Suppressor macrophage treated with lipopolysaccharide for 4 hours (primary cell): Measurements from ENCODE around the gene MIF.
A peak's percentile ranks its signal among the peaks of the same experiment; 100 is the strongest.
"Not testable (repeated sequence)": the region's sequence is repeated elsewhere in the genome, so short reads cannot be mapped to it uniquely, and the experiment has no call there.

Experiments
- DNase-seq: peaks from one replicate; pipeline ENCODE4 v3.0.0-alpha.2; 2020

Gene MIF

GRCh38 chr22:23903328-23903971 lies 9.3 kb downstream of the MIF start:
- DNase-seq, result no peak

DNA sequence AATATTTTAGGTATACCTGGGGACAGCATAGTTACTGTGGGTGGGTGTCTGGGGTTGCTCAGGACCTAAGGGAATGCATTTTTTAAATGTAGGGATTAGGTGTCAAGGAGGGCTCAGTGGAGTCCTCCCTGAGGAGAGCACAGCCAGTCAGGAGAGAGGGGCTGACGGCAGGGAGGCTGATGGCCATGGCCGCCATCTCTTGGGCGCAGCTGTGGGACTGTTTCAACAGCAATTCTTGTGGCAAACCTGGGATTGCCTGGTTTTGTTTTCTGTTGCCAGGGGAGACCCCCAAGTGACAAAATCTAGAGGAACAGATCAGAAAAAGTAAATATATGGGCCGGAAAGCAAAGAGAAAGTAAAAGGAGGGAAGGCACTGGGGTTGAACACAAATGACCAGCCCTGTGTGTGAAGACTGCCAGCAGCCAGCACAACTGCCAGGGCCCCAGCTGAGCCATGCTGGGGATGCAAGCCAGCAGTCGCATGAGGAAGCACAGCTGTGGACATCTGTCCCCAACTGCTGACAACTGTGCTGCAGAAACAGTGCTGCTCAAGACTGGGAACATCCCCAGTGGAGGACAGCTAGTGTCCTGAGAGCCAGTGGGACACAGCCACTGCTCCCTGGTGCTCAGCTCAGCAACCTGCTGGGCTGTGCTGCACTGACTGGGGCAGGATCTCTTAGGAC lies 10.5 kb downstream of the MIF start:
- no peak for DNase-seq

- no peak for DNase-seq
Measured at GRCh38 chr22:23906641-23907040, 12.5 kb downstream of the MIF start.

DNA sequence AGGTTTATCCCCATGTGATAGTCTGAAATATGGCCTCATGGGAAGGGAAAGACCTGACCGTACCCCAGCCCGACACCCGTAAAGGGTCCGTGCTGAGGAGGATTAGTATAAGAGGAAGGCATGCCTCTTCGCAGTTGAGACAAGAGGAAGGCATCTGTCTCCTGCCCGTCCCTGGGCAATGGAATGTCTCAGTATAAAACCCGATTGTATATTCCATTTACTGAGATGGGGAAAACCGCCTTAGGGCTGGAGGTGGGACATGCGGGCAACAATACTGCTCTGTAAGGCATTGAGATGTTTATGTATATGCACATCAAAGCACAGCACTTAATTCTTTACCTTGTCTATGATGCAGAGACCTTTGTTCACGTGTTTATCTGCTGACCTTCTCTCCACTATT lies 13.2 kb downstream of the MIF start:
- not testable (repeated sequence) for DNase-seq

GRCh38 chr22:23908587-23909205 lies 14.5 kb downstream of the MIF start:
- no peak for DNase-seq

DNA sequence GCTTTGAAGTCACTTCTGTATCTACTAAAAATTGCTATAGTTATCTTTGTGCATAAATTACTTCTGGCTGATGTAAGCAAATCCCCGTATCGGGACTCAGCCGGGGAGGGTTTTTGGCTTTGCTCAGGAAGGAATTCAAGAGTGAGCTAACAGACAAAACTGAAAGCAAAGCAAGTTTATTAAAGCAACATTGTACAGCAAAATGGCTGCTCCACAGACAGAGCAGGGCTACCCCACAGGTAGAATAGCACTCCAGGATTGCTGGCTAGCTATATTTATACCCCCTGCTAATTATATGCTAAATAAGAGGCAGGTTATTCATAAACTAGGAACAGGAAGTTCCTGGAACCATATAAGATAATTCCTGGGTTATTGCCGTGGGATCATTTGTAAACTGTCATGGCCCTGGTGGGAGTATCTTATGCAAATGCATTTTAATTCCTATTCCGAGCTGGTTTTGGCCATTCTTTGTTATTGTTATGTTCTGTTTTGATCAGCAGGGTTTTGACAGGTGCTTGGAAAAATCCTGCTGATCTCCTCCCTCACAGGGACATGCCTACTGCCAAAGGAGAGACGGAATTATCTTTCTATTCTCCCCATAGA lies 15.2 kb downstream of the MIF start:
- no peak for DNase-seq

GRCh38 chr22:23910496-23911190 lies 16.5 kb downstream of the MIF start:
- no peak for DNase-seq

DNA sequence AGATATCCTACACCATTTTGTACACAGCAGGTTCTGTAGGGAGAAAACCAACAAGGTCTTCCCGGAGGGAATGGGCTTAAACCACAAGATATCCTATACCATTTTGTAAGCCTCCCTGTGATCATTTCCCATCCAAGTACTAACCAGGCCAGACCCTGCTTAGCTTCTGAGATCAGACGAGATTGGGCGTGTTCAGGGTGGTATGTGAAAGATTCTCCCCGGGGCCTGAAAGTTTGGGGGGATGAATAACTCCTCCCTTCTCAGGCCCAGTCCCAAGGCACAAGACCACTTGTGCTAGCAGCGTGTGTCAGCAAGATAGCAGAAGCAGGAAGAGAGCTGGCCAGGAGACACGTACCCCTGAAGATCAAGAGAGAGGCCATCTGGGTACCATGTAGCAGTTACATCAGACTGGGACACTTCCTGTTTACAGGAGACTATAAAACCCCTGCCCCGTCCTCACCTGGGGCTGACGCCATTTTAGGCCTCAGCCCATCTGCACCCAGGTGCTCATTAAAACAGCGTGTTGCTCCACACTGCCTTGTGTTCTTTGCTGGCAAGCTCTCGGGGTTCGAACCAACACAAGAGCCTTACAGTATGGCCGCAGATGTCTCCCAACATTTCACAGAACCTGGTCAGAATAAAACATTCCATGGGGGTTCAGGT lies 17.3 kb downstream of the MIF start:
- no peak for DNase-seq

- no peak for DNase-seq
Measured at GRCh38 chr22:23912293-23912903, 18.2 kb downstream of the MIF start.

DNA sequence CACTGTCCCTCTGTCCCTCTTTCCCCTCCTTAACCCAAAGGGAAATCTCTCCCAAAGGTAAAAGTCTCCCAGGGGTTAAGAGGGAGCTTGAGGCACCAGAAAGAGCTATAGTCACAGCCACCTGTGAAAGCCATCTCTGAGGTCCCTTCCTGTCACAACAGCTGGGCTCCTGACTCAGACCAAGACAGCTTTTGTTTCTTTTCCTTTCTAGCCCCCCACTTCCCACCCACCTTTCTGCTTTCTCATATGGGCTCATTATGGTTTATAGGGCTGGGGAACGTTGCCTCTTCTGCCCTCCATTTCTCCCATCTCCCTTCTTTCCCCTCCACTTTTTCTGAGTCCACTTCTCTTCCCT lies 19.1 kb downstream of the MIF start:
- DNase-seq, result no peak

GRCh38 chr22:23913661-23914353 lies 19.6 kb downstream of the MIF start:
- peak; percentile 100 for DNase-seq

DNA sequence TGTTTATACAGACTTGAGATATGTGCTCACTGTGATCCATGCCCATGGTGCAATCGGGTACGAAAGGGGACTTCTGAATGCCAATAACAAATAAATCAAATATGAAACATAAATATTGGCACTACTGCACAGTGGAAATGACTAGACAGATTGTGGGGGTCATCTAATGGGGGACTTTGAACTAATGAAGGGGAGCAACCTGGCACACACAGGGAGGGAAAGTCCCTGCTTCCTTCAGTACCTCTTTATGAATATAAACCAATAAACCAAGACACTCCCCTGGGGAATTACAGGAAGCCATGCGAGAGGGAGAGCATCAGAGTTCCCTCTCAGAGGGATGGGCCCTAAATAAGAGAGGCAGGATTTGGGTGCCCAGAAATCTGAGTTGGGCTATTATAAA lies 21.1 kb downstream of the MIF start:
- DNase-seq, result no peak

- DNase-seq, result not testable (repeated sequence)
Measured at GRCh38 chr22:23920267-23920611, 26.1 kb downstream of the MIF start.

GRCh38 chr22:23921586-23922201 lies 27.5 kb downstream of the MIF start:
- DNase-seq, result not testable (repeated sequence)

GRCh38 chr22:23922921-23923320 lies 28.7 kb downstream of the MIF start:
- DNase-seq, result no peak

GRCh38 chr22:23925020-23925606 lies 30.9 kb downstream of the MIF start:
- DNase-seq, result no peak

DNA sequence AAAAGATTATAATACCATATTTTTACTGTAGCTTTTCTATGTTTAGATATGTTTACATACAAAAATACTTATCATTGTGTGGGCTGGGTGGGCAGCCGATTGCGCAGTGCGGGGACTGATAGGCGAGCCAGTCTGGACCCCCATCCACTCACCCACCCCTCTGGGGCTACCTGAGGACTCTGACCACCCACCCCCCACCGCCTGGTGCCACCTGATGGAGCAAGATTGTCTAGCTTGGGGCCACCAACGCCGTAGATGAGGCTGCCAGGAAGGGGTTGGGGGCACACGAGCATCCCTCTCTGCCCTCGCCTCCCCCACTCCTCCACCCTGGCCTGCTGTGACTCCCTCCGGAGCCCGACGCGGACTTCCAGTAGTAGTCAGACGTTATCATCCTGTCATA lies 32.4 kb downstream of the MIF start:
- DNase-seq, result no peak

DNA sequence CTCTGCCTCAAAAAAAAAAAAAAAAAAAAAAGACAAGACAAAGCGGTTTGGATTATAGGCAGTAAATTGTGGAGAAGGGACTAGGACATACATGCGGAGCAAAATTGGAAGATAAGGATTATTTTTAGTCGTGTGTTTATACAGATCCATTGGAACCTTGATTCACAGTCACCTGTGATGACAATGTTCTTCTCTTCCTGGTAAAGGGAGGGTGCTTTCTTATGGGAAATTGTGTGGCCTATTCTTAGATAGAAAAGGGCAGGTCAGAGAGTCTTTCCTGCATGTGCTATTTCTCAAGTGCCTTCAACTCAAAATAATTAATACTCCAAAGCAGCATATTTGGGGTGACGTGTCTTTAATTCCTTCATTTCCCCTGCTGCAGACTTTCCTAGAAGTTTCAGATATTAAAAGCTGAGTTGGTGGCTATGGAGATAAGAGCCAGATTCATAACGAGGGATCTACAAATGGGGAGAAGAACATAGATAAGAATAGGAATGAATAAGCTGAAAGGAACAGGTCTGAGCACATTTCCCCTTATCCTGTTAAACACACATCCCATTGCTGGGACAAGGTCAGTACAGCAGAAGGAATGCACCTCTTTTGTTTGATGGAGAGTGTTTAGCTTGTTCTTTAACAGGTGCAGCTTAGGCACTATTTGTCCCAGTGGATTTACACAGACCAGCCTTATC lies 44.3 kb downstream of the MIF start:
- DNase-seq, result no peak

DNA sequence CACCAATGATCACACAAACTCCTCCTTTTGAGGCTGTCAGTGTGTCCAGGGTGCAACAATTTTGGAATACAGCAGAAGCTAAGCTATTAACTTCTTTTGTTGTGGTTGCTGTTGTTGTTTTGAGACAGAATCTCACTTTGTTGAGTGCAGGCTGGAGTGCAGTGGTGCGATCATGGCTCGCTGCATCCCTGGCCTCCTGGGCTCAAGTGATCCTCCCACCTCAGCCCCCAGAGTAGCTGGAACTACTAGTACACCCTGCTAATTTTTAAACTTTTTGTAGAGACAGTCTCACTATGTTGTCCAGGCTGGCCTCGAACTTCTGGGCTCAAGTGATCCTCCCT lies 44.8 kb downstream of the MIF start:
- no peak for DNase-seq

GRCh38 chr22:23940166-23940565 lies 46.0 kb downstream of the MIF start:
- not testable (repeated sequence) for DNase-seq
